ENCODE data around the gene RNF126.

The RNF126 gene

GRCh38 chr19:681029-682019, 18.3 kb upstream of the RNF126 start:
- Histone ChIP-seq H3K9me3 (ENCODE audit: control insufficient read depth, low read length) (no peaks in the 10 kb centered on the region), H3K27me3 (ENCODE audit: control insufficient read depth, insufficient read depth, low read length) (peaks cover 19% of the 10 kb centered on the region), H3K4me3 (ENCODE audit: low read length) (no peak overlapping the region), H3K4me1 (ENCODE audit: control insufficient read depth, insufficient read depth, low read length) (peaks cover 6% of the 10 kb centered on the region), H3K36me3 (ENCODE audit: control insufficient read depth, insufficient read depth, low read length) (no peaks in the 10 kb centered on the region), H3K9ac (ENCODE audit: low read length) (peak overlapping the region; percentile 74)

GRCh38 chr19:680287-681028, 17.4 kb upstream of the RNF126 start:
- Histone ChIP-seq H3K9ac (ENCODE audit: low read length) (peak overlapping the region; percentile 74), H3K4me1 (ENCODE audit: control insufficient read depth, insufficient read depth, low read length) (peaks cover 10% of the 10 kb centered on the region), H3K27me3 (ENCODE audit: control insufficient read depth, insufficient read depth, low read length) (peaks cover 23% of the 10 kb centered on the region), H3K9me3 (ENCODE audit: control insufficient read depth, low read length) (no peaks in the 10 kb centered on the region), H3K36me3 (ENCODE audit: control insufficient read depth, insufficient read depth, low read length) (no peaks in the 10 kb centered on the region), H3K4me3 (ENCODE audit: low read length) (no peak overlapping the region)

- Histone ChIP-seq H3K9ac (ENCODE audit: low read length) (peak overlapping the region; percentile 61), H3K9me3 (ENCODE audit: control insufficient read depth, low read length) (no peaks in the 10 kb centered on the region), H3K4me3 (ENCODE audit: low read length) (no peak overlapping the region), H3K4me1 (ENCODE audit: control insufficient read depth, insufficient read depth, low read length) (peaks cover 10% of the 10 kb centered on the region), H3K27me3 (ENCODE audit: control insufficient read depth, insufficient read depth, low read length) (peaks cover 31% of the 10 kb centered on the region), H3K36me3 (ENCODE audit: control insufficient read depth, insufficient read depth, low read length) (no peaks in the 10 kb centered on the region)
These were observed 16.6 kb upstream of the RNF126 start for GRCh38 chr19:679418-680286.

- Histone ChIP-seq H3K9ac (ENCODE audit: low read length) (no peak overlapping the region), H3K4me3 (ENCODE audit: low read length) (no peak overlapping the region), H3K36me3 (ENCODE audit: control insufficient read depth, insufficient read depth, low read length) (no peaks in the 10 kb centered on the region), H3K4me1 (ENCODE audit: control insufficient read depth, insufficient read depth, low read length) (peaks cover 10% of the 10 kb centered on the region), H3K9me3 (ENCODE audit: control insufficient read depth, low read length) (no peaks in the 10 kb centered on the region), H3K27me3 (ENCODE audit: control insufficient read depth, insufficient read depth, low read length) (peaks cover 33% of the 10 kb centered on the region)
These were observed 15.9 kb upstream of the RNF126 start for GRCh38 chr19:678791-679388.

- Histone ChIP-seq H3K9me3 (ENCODE audit: control insufficient read depth, low read length) (no peaks in the 10 kb centered on the region), H3K9ac (ENCODE audit: low read length) (no peak overlapping the region), H3K27me3 (ENCODE audit: control insufficient read depth, insufficient read depth, low read length) (peaks cover 33% of the 10 kb centered on the region), H3K4me3 (ENCODE audit: low read length) (no peak overlapping the region), H3K36me3 (ENCODE audit: control insufficient read depth, insufficient read depth, low read length) (no peaks in the 10 kb centered on the region), H3K4me1 (ENCODE audit: control insufficient read depth, insufficient read depth, low read length) (peaks cover 10% of the 10 kb centered on the region)
These were observed 14.8 kb upstream of the RNF126 start for GRCh38 chr19:677601-678436.

- Histone ChIP-seq H3K36me3 (ENCODE audit: control insufficient read depth, insufficient read depth, low read length) (no peaks in the 10 kb centered on the region), H3K4me3 (ENCODE audit: low read length) (no peak overlapping the region), H3K4me1 (ENCODE audit: control insufficient read depth, insufficient read depth, low read length) (peaks cover 10% of the 10 kb centered on the region), H3K9me3 (ENCODE audit: control insufficient read depth, low read length) (no peaks in the 10 kb centered on the region), H3K27me3 (ENCODE audit: control insufficient read depth, insufficient read depth, low read length) (peaks cover 33% of the 10 kb centered on the region), H3K9ac (ENCODE audit: low read length) (peak overlapping the region; percentile 59)
These were observed 14.2 kb upstream of the RNF126 start for GRCh38 chr19:677201-677600.

- no peaks in the 10 kb centered on the region for H3K9me3 ChIP-seq (ENCODE audit: control insufficient read depth, low read length)
- H3K4me3 ChIP-seq (ENCODE audit: low read length), result no peak within 1 kb of the TSS
- H3K4me1 ChIP-seq (ENCODE audit: control insufficient read depth, insufficient read depth, low read length), result peaks cover 10% of the 10 kb centered on the region
- H3K27me3 ChIP-seq (ENCODE audit: control insufficient read depth, insufficient read depth, low read length), result peaks cover 33% of the 10 kb centered on the region
- peak within 1 kb of the TSS; percentile 59 for H3K9ac ChIP-seq (ENCODE audit: low read length)
- H3K36me3 ChIP-seq (ENCODE audit: control insufficient read depth, insufficient read depth, low read length), result no peaks in the 10 kb centered on the region
These were observed 13.5 kb upstream of the RNF126 start, which contains the start of gene FSTL3 for GRCh38 chr19:676339-677105. TSS of gene FSTL3 (plus strand) at chr19:676392. CDS start at chr19:676424, 32 bp downstream.

GRCh38 chr19:676007-676338, 13.0 kb upstream of the RNF126 start:
- no peaks in the 10 kb centered on the region for H3K36me3 ChIP-seq (ENCODE audit: control insufficient read depth, insufficient read depth, low read length)
- H3K9ac ChIP-seq (ENCODE audit: low read length), result no peak overlapping the region
- no peaks in the 10 kb centered on the region for H3K9me3 ChIP-seq (ENCODE audit: control insufficient read depth, low read length)
- H3K4me3 ChIP-seq (ENCODE audit: low read length), result no peak overlapping the region
- H3K4me1 ChIP-seq (ENCODE audit: control insufficient read depth, insufficient read depth, low read length), result peaks cover 10% of the 10 kb centered on the region
- H3K27me3 ChIP-seq (ENCODE audit: control insufficient read depth, insufficient read depth, low read length), result peaks cover 33% of the 10 kb centered on the region

- no peak overlapping the region for H3K4me3 ChIP-seq (ENCODE audit: low read length)
- peaks cover 33% of the 10 kb centered on the region for H3K27me3 ChIP-seq (ENCODE audit: control insufficient read depth, insufficient read depth, low read length)
- no peaks in the 10 kb centered on the region for H3K36me3 ChIP-seq (ENCODE audit: control insufficient read depth, insufficient read depth, low read length)
- no peak overlapping the region for H3K9ac ChIP-seq (ENCODE audit: low read length)
- H3K4me1 ChIP-seq (ENCODE audit: control insufficient read depth, insufficient read depth, low read length), result peaks cover 10% of the 10 kb centered on the region
- no peaks in the 10 kb centered on the region for H3K9me3 ChIP-seq (ENCODE audit: control insufficient read depth, low read length)
These were observed 11.5 kb upstream of the RNF126 start for GRCh38 chr19:674282-675151.

Measured in mucosa of stomach (tissue), 1 donor.